Astrocyte of the cerebellum (primary cell): ENCODE data around the gene SFXN5.

Experiments used
- DNase-seq: peaks from one replicate; pipeline ENCODE4 v3.0.0-alpha.2; 2011; ENCODE audit warnings: low read depth
- H3K4me3 ChIP-seq: 2 replicates; pipeline ENCODE4 v1.5.1; 2011; ENCODE audit warnings: mild to moderate bottlenecking, low read depth, low read length, moderate library complexity
- in situ Hi-C: cut with HindIII; loops from 2 replicates; pipeline ENCODE4 v1.10.0; 2017; ENCODE audit warnings: low sequenced_read_pairs
- TF ChIP-seq, protein P1 (sequence below): IDR thresholded peaks from 2 replicates; pipeline ENCODE4 v1.5.1; 2012; ENCODE audit warnings: low read length, low read depth, moderate library complexity, mild to moderate bottlenecking; ENCODE audit errors: missing control alignments

The SFXN5 gene

DNA sequence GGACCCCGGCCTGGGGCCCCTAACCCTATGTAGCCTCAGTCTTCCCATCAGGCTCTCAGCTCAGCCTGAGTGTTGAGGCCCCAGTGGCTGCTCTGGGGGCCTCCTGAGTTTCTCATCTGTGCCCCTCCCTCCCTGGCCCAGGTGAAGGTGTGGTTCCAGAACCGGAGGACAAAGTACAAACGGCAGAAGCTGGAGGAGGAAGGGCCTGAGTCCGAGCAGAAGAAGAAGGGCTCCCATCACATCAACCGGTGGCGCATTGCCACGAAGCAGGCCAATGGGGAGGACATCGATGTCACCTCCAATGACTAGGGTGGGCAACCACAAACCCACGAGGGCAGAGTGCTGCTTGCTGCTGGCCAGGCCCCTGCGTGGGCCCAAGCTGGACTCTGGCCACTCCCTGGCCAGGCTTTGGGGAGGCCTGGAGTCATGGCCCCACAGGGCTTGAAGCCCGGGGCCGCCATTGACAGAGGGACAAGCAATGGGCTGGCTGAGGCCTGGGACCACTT lies 137.8 kb downstream of the SFXN5 start:
- in situ Hi-C loops: no loop called here
- H3K4me3 ChIP-seq: no peak overlapping the region
- TF ChIP-seq, protein P1, sequence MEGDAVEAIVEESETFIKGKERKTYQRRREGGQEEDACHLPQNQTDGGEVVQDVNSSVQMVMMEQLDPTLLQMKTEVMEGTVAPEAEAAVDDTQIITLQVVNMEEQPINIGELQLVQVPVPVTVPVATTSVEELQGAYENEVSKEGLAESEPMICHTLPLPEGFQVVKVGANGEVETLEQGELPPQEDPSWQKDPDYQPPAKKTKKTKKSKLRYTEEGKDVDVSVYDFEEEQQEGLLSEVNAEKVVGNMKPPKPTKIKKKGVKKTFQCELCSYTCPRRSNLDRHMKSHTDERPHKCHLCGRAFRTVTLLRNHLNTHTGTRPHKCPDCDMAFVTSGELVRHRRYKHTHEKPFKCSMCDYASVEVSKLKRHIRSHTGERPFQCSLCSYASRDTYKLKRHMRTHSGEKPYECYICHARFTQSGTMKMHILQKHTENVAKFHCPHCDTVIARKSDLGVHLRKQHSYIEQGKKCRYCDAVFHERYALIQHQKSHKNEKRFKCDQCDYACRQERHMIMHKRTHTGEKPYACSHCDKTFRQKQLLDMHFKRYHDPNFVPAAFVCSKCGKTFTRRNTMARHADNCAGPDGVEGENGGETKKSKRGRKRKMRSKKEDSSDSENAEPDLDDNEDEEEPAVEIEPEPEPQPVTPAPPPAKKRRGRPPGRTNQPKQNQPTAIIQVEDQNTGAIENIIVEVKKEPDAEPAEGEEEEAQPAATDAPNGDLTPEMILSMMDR: no peak
- DNase-seq: no peak

DNA sequence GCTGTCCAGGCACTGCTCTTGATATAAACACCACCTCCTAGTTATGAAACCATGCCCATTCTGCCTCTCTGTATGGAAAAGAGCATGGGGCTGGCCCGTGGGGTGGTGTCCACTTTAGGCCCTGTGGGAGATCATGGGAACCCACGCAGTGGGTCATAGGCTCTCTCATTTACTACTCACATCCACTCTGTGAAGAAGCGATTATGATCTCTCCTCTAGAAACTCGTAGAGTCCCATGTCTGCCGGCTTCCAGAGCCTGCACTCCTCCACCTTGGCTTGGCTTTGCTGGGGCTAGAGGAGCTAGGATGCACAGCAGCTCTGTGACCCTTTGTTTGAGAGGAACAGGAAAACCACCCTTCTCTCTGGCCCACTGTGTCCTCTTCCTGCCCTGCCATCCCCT lies 138.3 kb downstream of the SFXN5 start:
- in situ Hi-C loops: no loop called here
- no peak overlapping the region for H3K4me3 ChIP-seq
- TF ChIP-seq, protein P1: no peak
- no peak for DNase-seq

DNA sequence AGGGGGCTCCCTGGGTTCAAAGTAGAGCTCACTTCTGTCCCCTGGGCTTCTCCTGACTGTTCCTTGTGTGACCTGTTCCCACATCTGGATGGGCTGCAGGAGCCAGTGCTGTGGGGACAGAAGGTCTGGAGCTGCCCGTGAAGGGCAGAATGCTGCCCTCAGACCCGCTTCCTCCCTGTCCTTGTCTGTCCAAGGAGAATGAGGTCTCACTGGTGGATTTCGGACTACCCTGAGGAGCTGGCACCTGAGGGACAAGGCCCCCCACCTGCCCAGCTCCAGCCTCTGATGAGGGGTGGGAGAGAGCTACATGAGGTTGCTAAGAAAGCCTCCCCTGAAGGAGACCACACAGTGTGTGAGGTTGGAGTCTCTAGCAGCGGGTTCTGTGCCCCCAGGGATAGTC lies 138.7 kb downstream of the SFXN5 start:
- in situ Hi-C loops: no loop called here
- DNase-seq: no peak
- H3K4me3 ChIP-seq: no peak overlapping the region
- TF ChIP-seq, protein P1: no peak

DNA sequence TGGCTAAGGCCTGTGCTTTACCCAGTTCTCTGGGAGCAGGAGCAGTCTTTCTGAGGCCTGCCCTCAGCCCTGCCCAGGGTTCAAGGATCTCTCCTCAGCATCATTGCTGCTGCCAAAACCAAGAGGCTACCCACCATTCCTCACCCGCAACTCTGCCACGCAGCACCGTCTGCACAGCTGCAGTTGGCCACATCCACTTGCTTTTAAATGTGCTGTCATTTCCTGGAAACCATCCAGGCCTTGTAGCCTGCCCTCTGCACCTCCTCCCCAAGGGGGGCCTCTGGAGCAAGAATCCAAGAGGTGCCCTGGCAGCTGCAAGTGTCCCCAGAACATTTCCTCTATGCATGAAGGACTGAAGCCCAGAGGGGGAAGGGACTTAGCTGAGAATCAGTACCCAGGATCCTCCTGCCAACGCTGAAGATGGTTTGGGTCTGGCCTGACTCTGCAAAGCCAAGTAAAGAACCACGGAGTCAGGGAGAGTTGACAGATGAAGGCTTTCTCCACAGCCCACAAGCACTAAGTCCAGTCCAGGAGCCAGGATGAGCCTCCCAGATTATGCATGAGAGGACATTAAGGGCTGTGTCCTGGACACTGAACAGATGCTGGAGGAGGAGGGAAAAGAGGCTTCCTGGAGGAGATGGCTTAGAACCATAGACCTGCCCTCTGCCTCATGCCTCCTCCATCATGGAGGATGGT lies 139.3 kb downstream of the SFXN5 start:
- H3K4me3 ChIP-seq: no peak overlapping the region
- DNase-seq: no peak
- TF ChIP-seq, protein P1: no peak
- in situ Hi-C loops: no loop called here

DNA sequence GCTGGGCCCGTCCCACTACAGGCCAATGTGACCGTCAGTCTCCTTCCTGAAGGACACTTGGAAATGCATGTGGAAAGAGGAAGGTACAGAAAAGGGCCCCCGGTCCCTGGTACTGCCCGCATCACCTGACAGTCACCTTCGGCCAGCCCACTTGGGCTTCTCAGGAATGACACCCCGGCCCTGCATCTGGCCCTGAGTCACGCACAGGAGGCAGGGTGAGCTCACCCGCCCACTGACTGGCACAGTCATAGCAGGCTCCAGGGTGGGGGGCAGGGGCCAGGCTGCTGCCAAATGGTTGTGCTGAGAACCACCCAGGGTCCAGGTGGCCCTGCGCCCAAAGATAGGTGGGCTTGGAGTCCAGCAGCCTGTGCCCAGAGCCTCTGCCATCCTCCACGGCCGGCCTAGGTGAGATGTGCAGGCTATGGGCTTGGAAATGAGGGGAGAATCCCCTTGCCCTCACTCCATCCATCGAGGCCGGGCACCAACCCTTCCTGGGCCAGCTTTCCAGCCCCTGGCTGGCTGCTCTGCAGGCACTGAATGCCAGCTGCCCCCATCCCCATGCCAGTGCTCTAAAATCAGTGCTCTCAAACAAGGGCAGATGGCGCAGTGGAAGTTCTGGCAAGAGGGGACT lies 140.1 kb downstream of the SFXN5 start:
- no peak overlapping the region for H3K4me3 ChIP-seq
- in situ Hi-C loops: no loop called here
- no peak for DNase-seq
- TF ChIP-seq, protein P1: no peak

DNA sequence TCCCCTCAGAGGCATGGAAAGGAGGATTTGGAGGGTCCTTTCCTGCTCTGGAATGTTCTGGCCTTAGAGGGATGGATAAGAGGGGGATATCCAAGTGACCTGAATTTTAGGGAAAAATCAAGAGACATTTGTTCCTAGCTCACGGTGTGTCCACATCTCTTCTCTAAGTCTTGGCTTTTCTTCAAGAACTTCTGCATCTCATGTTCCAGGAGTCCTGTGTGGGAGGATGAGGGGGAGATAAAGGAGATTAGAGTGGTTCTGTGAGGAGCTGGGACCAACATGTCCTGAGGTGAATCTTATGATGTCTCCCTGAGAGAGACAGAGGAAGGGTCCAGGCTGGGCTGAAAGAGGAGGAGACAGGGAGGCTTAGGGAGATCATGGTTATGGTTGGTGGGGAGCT lies 142.5 kb downstream of the SFXN5 start:
- DNase-seq: no peak
- H3K4me3 ChIP-seq: no peak overlapping the region
- TF ChIP-seq, protein P1: no peak
- in situ Hi-C loops: no loop called here
